GM12874 (cell line): ENCODE results near the gene NDUFA12.

ENCODE experiments used
- CTCF ChIP-seq: IDR thresholded peaks from 2 replicates; pipeline ENCODE4 v1.5.1; 2011; ENCODE audit warnings: low read depth, mild to moderate bottlenecking, control low read depth, low read length, moderate library complexity; ENCODE audit not compliant: insufficient read depth

The NDUFA12 gene

GRCh38 chr12:95003213-95003920 is at the start of gene NDUFA12:
Gene NDUFA12, minus strand, starts transcription at chr12:95003697. Its CDS starts 17 bp downstream, at chr12:95003680.
- TF ChIP-seq CTCF = no peak

- no peak for TF ChIP-seq CTCF
Observed at GRCh38 chr12:95051241-95051640, 47.7 kb upstream of the NDUFA12 start.

DNA sequence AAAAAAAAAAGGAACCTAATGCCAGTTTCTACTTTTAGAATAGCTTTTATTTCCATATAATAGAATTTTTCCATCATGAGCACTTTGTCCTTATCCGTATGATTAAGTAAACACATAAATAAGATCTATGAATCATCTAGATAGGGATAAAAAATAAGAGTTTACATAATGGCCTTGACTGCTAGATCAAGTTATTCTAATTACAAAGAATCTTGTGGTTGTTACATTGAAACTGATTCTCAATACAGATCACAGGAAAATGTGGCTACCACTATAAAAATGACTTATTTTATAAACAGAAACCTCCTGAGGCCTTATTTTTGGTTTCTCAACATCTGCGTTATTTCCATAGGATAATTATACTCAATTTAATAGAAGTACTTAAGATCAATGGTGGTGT is 34.4 kb upstream of the NDUFA12 start:
- TF ChIP-seq CTCF = no peak

DNA sequence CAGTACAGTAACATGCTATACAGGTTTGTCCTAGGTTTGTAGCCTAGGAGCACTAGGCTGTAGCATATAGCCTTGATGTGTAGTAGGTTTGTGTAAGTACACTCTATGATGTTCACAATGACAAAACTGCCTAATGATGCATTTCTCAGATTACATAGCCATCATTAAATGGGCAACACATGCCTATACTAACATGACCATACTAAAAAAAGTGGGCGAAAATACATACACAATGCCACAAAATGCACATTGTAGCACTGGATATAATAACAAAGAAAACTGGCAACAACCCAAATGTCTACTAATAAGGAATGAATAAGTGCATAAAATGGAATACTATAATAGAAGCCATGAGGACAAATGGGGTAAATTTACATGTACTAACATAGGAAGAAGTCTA is 31.3 kb upstream of the NDUFA12 start:
- no peak for TF ChIP-seq CTCF

- TF ChIP-seq CTCF = no peak
Observed at GRCh38 chr12:95022477-95022876, 19.0 kb upstream of the NDUFA12 start.

DNA sequence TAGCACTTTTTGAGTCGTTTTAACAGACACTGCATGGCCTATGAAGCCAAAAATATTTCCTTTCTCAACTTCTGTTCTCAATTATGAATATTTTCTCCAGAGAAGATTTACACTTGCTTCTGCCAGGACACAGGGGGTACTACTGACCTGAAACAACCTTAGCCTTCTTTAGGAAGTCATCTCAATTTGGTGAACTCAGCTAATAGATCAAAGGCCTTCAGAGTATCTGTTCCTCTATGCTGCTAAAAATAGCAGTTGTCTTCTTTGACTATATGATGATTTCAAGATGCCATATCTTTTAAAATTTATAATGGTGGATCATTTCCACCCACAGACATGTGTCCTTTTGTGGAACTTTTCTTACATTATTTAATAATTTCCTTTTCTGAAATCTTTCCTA is 14.0 kb upstream of the NDUFA12 start:
- TF ChIP-seq CTCF = no peak

DNA sequence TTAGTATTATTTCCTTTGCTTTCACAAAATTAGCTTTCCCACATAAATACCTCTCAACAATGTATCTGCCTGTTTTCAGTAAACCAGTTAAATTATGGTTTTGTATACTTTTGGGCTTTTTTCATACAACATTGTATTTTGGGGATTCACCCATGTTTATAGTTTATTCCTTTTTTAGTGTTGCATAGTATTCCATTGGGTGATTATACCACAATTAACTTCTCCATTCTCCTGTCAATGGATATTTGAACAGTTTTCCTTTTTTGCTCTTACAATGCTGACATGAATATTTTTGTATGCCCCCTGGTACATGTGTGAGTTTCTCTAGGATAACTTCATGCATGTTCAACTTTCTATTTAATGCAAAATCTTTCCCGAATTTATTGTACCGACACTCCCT is 12.6 kb upstream of the NDUFA12 start:
- no peak for TF ChIP-seq CTCF
